OCI-LY1 (cell line): Measurements from ENCODE around the gene H6PD.

Experiments used
- H2AFZ ChIP-seq: fragments of 200-600 bp; sonication (generic), shearing (Covaris generic); 2 replicates; pipeline ENCODE4 v1.6.0; 2014; ENCODE audit warnings: antibody characterized with exemption, mild to moderate bottlenecking, low read length
- H3F3A ChIP-seq: fragments of 200-600 bp; sonication (generic), shearing (Covaris generic); 2 replicates; pipeline ENCODE4 v1.6.0; 2014; ENCODE audit warnings: mild to moderate bottlenecking, antibody characterized with exemption, low read length, moderate library complexity; ENCODE audit not compliant: insufficient read depth
- H3K27ac ChIP-seq: fragments of 200-600 bp; sonication (generic); 2 replicates; pipeline ENCODE4 v1.5.1; 2014; ENCODE audit warnings: low read length, mixed run types, mild to moderate bottlenecking, low read depth; ENCODE audit not compliant: poor library complexity, severe bottlenecking
- H3K27me3 ChIP-seq: fragments of 200-600 bp; sonication (generic); 2 replicates; pipeline ENCODE4 v1.6.0; 2014; ENCODE audit warnings: antibody characterized with exemption, mild to moderate bottlenecking, low read length, moderate library complexity; ENCODE audit not compliant: insufficient read depth
- H3K36me3 ChIP-seq: fragments of 200-600 bp; sonication (generic); 2 replicates; pipeline ENCODE4 v1.6.1; 2014; ENCODE audit warnings: mild to moderate bottlenecking, antibody characterized with exemption, low read length, moderate library complexity, mixed read lengths; ENCODE audit not compliant: insufficient read depth
- H3K4me1 ChIP-seq: fragments of 200-600 bp; sonication (generic); 2 replicates; pipeline ENCODE4 v1.5.1; 2014; ENCODE audit warnings: mild to moderate bottlenecking, low read length, moderate library complexity; ENCODE audit not compliant: insufficient read depth, severe bottlenecking
- H3K4me2 ChIP-seq: fragments of 200-600 bp; sonication (generic), shearing (Covaris generic); 2 replicates; pipeline ENCODE4 v1.6.1; 2014; ENCODE audit warnings: low read length
- H3K4me3 ChIP-seq: fragments of 200-600 bp; sonication (generic); 2 replicates; pipeline ENCODE4 v1.5.1; 2014; ENCODE audit warnings: low read length, low read depth, mild to moderate bottlenecking, mixed read lengths; ENCODE audit not compliant: poor library complexity, severe bottlenecking
- H3K79me2 ChIP-seq: fragments of 200-600 bp; shearing (Covaris generic); 2 replicates; pipeline ENCODE4 v1.6.1; 2016; ENCODE audit warnings: mixed run types, low read length, mixed read lengths; ENCODE audit not compliant: insufficient read depth
- H3K9ac ChIP-seq: fragments of 200-600 bp; sonication (generic), shearing (Covaris generic); 2 replicates; pipeline ENCODE4 v1.6.1; 2014; ENCODE audit warnings: mild to moderate bottlenecking, low read length, mixed read lengths
- H3K9me2 ChIP-seq: fragments of 200-600 bp; sonication (generic), shearing (Covaris generic); 2 replicates; pipeline ENCODE4 v1.6.1; 2014; ENCODE audit warnings: low read depth, mild to moderate bottlenecking, low read length, mixed read lengths
- H3K9me3 ChIP-seq: fragments of 200-600 bp; shearing (Covaris generic); 2 replicates; pipeline ENCODE4 v1.6.1; 2014; ENCODE audit warnings: low read length, mixed read lengths
- H4K20me1 ChIP-seq: fragments of 200-600 bp; sonication (generic), shearing (Covaris generic); 2 replicates; pipeline ENCODE4 v1.6.0; 2016; ENCODE audit warnings: mild to moderate bottlenecking, low read length; ENCODE audit not compliant: insufficient read depth
- EZH2 ChIP-seq: fragments of 200-600 bp; sonication (generic), shearing (Covaris generic); IDR thresholded peaks from 2 replicates; pipeline ENCODE4 v1.8.0; 2017; ENCODE audit warnings: borderline replicate concordance, mixed run types, mild to moderate bottlenecking, antibody characterized with exemption, low read length, moderate library complexity, mixed read lengths
- TF ChIP-seq, protein P1 (sequence below): fragments of 200-600 bp; sonication (generic), shearing (Covaris generic); IDR thresholded peaks from 2 replicates; pipeline ENCODE4 v1.5.1; 2017; ENCODE audit warnings: mild to moderate bottlenecking, antibody characterized with exemption, low read length, moderate library complexity, mixed read lengths

H6PD gene

DNA sequence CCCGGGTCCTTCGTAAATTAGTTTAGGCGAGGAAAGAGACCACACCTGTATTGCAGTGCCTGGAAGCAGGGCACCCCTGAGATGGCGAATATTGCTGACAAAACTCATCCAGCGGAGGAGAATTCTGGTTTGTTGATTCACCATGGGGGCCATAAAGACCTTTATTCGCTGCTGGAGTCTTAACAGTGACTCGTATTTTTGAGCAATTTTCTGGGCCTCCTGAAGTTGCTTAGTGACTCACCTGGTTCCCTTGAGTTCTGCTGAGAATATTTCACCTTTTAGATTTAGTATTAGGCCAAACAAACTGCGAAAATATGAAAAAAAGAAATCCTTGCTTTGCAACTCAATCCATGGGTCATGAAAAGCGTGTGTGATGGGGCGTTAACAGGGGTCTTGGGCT lies 20.6 kb upstream of the H6PD start:
- Histone ChIP-seq H3K4me1 (no peaks in the 10 kb centered on the region), H3K27ac (no peak overlapping the region), H3K4me2 (no peak overlapping the region), H3K4me3 (no peak overlapping the region), H3K9ac (no peak overlapping the region), H3K27me3 (peaks cover 11% of the 10 kb centered on the region; the same call in 1 of the 2 replicates), H3K9me2 (no peaks in the 10 kb centered on the region), H4K20me1 (no peaks in the 10 kb centered on the region), H3K79me2 (no peaks in the 10 kb centered on the region), H3K36me3 (no peaks in the 10 kb centered on the region), H3F3A (no peaks in the 10 kb centered on the region), H2AFZ (no peak overlapping the region), H3K9me3 (no peaks in the 10 kb centered on the region)
- TF ChIP-seq, protein P1, sequence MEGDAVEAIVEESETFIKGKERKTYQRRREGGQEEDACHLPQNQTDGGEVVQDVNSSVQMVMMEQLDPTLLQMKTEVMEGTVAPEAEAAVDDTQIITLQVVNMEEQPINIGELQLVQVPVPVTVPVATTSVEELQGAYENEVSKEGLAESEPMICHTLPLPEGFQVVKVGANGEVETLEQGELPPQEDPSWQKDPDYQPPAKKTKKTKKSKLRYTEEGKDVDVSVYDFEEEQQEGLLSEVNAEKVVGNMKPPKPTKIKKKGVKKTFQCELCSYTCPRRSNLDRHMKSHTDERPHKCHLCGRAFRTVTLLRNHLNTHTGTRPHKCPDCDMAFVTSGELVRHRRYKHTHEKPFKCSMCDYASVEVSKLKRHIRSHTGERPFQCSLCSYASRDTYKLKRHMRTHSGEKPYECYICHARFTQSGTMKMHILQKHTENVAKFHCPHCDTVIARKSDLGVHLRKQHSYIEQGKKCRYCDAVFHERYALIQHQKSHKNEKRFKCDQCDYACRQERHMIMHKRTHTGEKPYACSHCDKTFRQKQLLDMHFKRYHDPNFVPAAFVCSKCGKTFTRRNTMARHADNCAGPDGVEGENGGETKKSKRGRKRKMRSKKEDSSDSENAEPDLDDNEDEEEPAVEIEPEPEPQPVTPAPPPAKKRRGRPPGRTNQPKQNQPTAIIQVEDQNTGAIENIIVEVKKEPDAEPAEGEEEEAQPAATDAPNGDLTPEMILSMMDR: no peak
- no peak for TF ChIP-seq EZH2

DNA sequence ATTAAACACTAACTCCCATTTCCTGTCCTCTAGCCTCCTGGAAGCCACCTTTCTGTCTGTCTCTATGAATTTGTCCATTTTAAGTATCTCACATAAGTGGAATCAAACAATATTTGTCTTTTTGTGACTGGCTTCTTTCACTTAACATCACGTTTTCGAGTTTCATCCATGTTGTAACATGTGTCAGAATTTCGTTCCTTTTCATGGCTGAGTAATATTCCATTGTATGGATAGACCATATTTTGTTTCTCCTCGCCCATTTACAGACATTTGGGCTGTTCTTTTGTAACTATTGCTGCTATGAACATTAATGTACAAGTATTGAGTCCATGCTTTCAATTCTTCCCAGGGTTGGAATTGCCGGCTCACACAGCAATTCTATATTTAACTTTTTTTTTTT lies 15.7 kb upstream of the H6PD start:
- no peak for TF ChIP-seq EZH2
- TF ChIP-seq, protein P1: no peak
- H2AFZ ChIP-seq: no peak overlapping the region
- no peaks in the 10 kb centered on the region; the same call in 1 of the 2 replicates for H3K27me3 ChIP-seq
- no peak overlapping the region for H3K9ac ChIP-seq
- H3K27ac ChIP-seq: no peak overlapping the region
- no peaks in the 10 kb centered on the region for H3F3A ChIP-seq
- H3K4me3 ChIP-seq: no peak overlapping the region
- H3K9me3 ChIP-seq: no peaks in the 10 kb centered on the region
- H3K36me3 ChIP-seq: no peaks in the 10 kb centered on the region
- H4K20me1 ChIP-seq: no peaks in the 10 kb centered on the region
- no peaks in the 10 kb centered on the region for H3K9me2 ChIP-seq
- H3K79me2 ChIP-seq: no peaks in the 10 kb centered on the region
- no peak overlapping the region for H3K4me2 ChIP-seq
- H3K4me1 ChIP-seq: no peaks in the 10 kb centered on the region

DNA sequence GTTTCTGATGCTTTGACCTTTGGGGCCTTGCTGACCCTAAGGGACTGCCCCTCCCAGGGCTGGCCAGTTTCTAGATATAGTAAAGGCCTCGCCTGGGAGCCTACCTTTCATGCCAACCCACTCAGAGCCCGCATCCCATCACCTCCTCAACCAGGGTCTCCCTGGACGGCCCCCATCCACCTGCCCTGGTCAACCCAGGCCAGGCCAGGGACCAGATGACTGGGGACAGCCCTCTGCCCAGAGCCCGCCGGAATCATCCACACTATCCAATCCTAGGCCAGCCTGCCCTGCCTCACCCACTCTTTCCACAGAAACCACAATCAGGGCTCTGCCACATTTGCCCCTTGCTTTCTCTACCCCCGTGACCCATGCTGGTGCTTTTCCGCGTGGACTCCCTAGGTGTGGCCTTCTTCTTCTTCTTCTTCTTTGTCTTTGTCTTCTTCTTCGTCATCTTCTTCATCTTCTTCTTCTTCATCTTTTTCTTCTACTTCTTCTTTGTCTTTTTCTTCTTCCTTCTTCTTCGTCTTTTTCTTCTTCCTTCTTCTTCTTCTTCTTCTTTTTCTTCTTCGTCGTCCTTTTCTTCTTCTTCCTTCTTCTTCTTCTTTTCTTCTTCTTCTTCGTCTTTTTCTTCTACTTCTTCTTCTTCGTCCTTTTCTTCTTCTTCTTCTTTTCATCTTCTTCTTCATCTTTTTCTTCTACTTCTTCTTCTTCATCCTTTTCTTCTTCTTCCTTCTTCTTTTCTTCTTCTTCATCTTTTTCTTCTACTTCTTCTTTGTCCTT lies 11.5 kb upstream of the H6PD start:
- TF ChIP-seq, protein P1: no peak
- no peak for TF ChIP-seq EZH2
- Histone ChIP-seq H2AFZ (no peak overlapping the region), H3K79me2 (no peaks in the 10 kb centered on the region), H3K9me2 (no peaks in the 10 kb centered on the region), H3K27ac (no peak overlapping the region), H3K4me3 (no peak overlapping the region), H3K4me2 (no peak overlapping the region), H3K9ac (no peak overlapping the region), H3K27me3 (0 out of 2 replicates have a peak, but pooled peaks cover 6% of the 10 kb centered on the region), H3K4me1 (no peaks in the 10 kb centered on the region), H3F3A (no peaks in the 10 kb centered on the region), H3K36me3 (no peaks in the 10 kb centered on the region), H3K9me3 (no peaks in the 10 kb centered on the region), H4K20me1 (no peaks in the 10 kb centered on the region)
